8988T (cell line): Measurements from ENCODE around the gene ARSJ.

Experiments used
- DNase-seq: peaks from one replicate; pipeline ENCODE4 v3.0.0; 2011

The ARSJ gene

DNA sequence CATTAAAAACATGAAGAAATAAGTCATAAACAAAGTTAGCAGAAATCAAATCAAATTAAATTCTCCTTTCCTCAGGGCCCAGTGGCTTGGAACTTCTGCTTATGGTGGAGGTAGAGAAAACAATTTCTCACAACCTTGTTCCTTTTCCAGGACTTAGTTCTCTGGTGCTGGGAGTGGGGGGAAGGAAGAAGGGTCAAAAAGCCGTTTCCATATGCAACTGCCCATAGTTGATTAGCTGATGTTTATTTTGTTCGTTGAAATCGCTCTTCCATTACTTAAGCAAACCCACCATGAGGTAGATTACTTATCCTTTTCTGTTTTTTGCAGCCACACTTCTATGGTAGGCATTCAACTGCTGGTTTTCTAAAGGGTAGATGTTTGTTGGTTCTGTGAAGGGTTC lies 94.2 kb downstream of the ARSJ start:
- DNase-seq: no peak

DNA sequence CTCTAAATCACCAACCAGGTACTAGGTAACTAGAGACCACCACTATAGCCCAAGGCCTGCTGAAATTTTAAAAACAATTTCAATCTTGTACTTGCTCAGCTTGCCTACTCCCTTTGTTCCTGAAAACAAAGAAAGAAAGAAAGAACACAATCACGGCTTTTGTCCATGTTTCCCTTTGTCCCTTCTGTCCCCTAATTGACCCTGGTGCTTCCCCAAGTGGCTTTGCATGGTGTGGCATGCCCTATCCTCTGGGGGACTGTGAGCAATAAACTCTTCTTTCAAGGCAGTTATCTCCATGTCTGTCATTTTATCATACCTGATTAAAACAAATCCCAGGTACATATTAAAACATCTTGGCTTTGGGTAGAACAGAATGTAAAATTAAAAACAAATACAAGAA lies 94.8 kb downstream of the ARSJ start:
- DNase-seq: no peak

DNA sequence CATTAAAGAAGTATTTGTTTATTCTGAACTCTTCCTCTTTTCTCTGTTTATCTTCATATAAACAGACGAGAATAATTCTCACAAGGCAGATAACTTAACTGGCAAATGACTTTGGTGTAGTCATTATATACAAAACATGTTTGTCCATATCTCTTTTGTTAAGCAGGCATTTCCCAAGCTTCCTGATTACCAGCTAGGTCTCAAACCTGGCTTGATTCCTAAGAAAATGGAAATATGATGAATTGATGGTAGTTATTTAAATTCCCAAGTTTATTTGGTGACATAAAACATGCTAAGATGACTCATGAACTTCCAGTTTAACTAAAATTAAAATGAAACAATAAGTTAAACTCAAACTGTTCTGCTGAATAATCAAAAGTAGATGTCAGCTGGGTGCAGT lies 96.8 kb downstream of the ARSJ start:
- no peak for DNase-seq

GRCh38 chr4:113881256-113881655 lies 98.2 kb downstream of the ARSJ start:
- DNase-seq: no peak

GRCh38 chr4:113880240-113881028 lies 99.0 kb downstream of the ARSJ start:
- no peak for DNase-seq

DNA sequence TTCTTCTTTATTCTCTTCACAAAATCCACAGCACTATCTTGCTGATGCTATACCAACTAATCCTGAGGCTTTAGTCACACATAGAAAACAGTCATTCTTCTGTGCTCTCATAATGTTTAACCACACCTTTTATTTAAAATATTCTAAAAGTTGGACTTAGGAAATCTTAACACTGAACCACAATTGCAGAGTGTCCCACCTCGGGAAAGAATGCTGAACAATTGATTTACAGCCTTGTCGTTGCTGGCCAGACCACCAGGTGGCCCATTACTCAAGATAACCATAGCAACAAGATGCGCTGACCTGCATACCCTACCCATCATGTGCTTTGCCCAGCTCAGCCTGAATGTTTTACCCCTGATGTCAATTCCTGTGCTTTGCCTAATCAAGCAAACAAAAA lies 100.8 kb downstream of the ARSJ start:
- DNase-seq: no peak

DNA sequence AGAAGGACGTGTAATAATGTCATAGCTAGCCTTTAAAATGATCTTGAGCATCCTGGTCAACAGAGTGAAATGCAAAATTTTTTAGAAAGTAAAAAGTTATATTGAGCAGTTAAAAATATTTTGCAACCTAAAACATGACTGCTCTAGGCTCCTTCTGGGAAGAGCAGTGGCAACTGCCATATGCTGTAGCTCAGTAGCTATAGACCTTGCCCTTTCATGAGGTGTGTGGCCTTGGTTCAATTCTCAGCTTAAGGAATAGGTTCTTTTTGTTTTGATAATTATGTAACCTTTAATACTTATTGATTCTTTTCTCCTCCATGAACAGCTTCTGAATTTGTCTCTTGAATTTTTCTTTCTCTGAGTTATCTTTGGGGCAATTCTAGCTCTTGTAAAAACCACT lies 105.0 kb downstream of the ARSJ start:
- DNase-seq: no peak

GRCh38 chr4:113873508-113873907 lies 105.9 kb downstream of the ARSJ start:
- DNase-seq: no peak

DNA sequence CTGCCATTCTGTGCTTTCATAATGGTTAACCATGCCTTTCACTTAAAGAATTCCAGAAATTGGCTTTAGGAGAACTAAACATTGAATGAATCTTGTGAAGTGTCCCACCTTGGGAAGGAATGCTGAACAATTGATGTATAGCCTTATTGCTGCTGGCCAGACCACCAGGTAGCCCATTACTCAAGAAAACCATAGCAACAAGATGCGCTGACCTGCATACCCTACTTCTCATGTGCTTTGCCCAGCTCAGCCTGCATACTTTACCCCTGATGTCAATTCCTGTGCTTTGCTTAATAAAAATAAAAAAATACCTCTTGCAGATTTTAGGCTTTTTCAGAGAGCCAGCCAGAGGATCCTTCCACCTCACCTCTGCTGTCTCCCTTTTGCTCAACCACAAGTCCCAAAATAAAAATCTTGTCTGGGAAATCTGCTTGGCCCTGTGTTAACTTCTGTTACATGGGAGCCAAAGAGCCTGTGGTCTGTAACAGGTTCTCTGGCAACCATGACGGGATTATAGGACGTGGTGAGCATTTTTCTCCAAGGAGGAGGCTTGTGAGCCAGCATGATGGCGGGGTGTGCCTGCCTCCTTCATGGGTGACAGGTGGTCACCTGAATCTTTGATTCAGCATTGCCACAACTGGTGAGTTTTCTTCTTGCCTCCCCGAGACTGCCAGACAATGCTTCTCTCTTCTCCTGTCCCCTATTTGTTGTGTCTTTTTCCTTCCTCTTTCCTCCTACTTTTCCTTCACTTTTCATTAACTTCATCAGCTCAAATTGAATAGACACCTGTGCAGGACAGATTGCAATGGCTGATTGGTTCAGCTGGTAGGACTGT lies 106.8 kb downstream of the ARSJ start:
- DNase-seq: no peak

GRCh38 chr4:113871080-113871479 lies 108.4 kb downstream of the ARSJ start:
- DNase-seq: no peak

GRCh38 chr4:113869743-113870375 lies 109.6 kb downstream of the ARSJ start:
- DNase-seq: no peak

GRCh38 chr4:113866611-113867010 lies 112.8 kb downstream of the ARSJ start:
- DNase-seq: no peak

DNA sequence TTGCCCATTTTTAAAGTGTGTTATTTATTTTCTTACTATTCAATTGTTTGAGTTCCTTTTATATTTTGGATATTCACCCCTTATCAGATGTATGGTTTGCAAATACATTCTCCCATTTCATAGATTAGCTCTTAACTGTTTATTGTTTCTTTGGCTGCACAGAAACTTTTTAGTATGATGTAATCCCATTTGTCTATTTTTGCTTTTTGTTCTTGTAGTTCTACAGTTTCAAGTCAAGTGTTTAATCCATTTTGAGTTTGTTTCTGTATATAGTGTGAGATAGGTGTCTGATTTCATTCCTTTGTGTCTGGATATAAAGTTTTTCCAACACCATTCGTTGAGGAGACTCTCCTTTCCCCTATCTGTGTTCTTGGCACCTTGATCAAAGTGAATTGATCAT lies 120.5 kb downstream of the ARSJ start:
- no peak for DNase-seq

GRCh38 chr4:113851816-113852215 lies 127.6 kb downstream of the ARSJ start:
- DNase-seq: no peak
